GM19035 (cell line): ENCODE measurements around the gene UBL4A.
"Not testable (repeated sequence)": the region's sequence is repeated elsewhere in the genome, so short reads cannot be mapped to it uniquely, and the experiment has no call there.

Experiments used
- ATAC-seq: cut with Tn5 transposase; IDR thresholded peaks from one replicate; pipeline ENCODE4 v1.9.1; 2021; ENCODE audit not compliant: unreplicated experiment

UBL4A gene

DNA sequence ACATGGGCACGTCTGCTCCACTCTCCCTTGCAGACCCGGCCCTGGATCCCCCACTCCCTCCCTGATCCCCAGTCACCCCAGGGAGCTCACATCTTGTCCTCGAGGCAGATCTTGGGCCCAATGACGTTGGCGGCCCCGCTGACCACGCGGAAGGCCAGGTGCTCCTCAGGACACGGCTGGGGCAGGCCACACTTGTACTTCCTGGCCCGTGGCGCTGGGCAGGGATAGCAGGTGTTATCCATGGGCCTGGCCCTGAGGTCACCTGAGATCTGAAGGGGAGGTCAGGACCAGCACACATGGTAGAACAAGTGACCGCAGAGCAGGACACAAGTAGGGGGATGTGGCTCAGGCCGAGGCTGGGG is 21.9 kb upstream of the UBL4A start:
- no peak for ATAC-seq

- no peak for ATAC-seq
Measured at GRCh38 chrX:154507673-154508383, 21.4 kb upstream of the UBL4A start.

- ATAC-seq, result no peak
Measured at GRCh38 chrX:154506483-154507332, 20.3 kb upstream of the UBL4A start.

- ATAC-seq, result no peak
Measured at GRCh38 chrX:154505734-154506133, 19.3 kb upstream of the UBL4A start.

DNA sequence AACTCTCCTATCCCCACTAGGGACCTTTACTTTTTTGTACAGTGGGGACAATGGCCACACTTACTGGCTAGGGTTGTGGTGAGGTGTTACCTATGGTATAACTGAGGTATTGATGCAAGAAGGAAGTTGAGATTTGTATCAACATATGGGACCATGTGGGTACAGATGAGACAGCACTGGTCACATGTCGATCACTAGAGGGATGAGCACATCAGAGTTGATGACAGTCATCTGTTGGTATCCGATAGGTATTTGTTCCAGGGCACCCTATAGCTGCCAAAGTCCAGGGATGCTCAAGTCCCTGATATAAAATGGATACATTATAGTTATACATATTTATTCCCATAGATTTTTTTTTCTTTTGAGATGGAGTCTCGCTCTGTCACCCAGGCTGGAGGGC is 16.6 kb upstream of the UBL4A start:
- ATAC-seq, result no peak

GRCh38 chrX:154502098-154502497 is 15.7 kb upstream of the UBL4A start:
- ATAC-seq, result no peak

- not testable (repeated sequence) for ATAC-seq
Measured at GRCh38 chrX:154501423-154501822, 15.0 kb upstream of the UBL4A start.

DNA sequence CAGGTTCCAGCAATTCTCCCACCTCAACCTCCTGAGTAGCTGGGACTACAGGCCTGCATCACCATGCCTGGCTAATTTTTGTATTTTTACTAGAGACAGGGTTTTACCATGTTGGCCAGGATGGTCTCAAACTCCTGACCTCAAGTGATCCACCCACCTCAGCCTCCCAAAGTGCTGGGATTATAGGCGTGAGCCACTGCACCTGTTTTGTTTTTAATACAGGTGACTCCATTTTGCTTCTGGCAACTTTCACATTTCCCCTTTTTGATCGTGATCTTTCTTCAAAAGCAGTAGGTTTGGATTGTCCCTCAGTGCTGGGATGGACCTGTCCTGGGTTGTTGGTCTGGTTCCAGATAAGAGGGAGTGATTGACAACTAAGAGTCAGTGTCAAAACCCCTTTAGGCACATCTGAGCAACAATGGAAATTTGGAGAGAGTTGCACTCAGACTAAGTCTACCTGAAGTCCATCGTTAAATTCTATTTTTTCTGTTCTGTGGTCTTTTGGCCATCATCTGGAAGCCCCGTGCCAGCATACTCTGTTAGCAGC is 10.2 kb upstream of the UBL4A start:
- ATAC-seq, result not testable (repeated sequence)

- no peak for ATAC-seq
Measured at GRCh38 chrX:154495472-154495922, 9.1 kb upstream of the UBL4A start.

DNA sequence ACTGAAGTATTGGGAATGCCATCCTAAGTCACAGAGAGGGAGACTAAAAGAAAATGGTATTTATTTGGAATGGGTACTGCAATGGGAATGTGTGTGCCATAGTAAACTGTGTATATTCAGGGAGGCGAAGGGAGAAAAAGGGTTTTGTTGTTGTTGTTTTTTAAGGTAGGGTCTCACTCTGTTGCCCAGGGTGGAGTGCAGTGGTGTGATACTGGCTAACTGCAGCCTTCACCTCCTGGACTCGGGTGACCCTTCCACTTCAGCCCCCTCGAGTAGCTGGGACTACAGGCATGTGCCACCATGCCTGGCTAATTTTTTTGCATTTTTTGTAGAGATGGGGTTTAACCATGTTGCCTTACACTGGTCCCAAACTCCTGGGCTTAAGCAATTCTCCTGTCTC is 8.3 kb upstream of the UBL4A start:
- no peak for ATAC-seq

GRCh38 chrX:154490414-154491083 is 4.1 kb upstream of the UBL4A start, which contains the start of gene SLC10A3:
SLC10A3 (minus strand) TSS chrX:154490629; CDS start chrX:154488940, 1,689 bp downstream.
- ATAC-seq, result peak; percentile 76

DNA sequence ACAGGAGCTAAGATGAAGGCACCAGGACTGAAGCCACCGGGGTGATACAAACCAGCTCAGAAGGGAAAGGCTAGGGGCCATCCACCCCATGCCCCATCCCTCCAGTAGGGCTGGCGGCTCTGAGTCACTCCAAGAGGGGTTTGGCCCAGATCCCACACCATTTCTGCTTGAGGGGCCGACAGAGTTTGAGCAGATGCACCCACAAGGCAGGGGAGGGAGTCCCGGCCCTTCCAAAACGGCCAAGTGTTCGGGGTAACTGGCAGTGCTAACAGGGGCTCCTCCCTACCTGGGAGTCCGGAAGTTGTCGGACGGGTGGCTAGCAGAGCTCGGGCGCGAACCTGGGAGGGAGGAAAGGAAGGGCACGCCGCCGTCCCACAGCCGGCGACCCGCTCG is 3.6 kb upstream of the UBL4A start:
- ATAC-seq, result peak; percentile 30

DNA sequence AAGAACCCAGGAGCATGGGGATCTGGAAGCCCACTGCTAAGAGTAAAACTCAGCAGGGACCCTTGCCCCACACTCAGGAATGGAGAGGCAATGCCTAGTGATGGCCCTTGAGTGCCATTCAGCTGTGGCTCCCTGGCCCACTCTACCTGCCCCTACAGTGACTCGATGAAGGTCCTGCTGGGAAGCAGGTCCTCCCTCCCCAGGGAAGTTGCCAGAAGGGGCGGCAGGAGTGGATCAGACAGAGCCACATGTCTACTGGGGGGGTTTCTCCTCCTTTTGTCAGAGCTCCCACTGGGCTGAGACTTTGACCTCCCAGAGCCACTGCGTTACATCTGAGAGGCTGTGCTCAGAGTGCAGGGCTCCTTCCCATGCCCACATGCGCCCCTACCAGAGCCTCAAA is 2.8 kb upstream of the UBL4A start:
- no peak for ATAC-seq

DNA sequence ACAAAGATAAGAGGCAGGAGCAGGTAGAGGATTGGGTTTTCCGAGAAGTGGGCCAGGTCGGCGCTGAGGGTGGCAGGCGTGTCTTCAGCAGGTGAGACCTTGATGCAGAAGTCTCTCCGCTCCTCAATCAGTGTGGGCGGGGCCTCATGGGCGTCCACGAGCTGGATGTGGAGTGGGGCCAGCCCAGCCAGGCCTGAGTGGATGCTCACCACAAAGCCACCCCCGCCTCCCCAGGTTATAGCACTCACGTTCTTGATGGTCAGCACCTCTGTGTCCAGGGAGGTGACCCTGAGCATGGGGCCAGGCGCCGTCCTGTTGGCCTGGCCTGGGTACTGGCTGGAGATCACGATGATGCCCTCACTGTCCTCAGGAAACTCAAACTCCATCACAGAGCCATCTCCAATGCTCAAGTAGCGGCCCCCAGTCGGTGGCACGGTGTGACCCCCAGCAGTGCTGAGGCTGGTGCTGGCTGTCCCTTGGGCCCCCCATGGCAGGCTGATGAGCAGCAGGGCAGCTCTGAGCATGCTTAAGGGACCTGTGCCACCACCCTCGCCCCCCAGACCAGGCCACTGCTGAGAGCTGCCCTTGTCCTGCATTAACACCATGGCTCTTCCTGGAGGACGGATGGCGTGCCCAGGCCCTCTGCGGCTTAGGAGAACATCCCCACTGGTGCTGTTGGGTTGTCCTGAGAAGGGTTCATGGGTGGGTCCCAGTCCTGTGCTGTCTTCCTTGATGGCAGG is 2.1 kb upstream of the UBL4A start:
- ATAC-seq, result no peak

DNA sequence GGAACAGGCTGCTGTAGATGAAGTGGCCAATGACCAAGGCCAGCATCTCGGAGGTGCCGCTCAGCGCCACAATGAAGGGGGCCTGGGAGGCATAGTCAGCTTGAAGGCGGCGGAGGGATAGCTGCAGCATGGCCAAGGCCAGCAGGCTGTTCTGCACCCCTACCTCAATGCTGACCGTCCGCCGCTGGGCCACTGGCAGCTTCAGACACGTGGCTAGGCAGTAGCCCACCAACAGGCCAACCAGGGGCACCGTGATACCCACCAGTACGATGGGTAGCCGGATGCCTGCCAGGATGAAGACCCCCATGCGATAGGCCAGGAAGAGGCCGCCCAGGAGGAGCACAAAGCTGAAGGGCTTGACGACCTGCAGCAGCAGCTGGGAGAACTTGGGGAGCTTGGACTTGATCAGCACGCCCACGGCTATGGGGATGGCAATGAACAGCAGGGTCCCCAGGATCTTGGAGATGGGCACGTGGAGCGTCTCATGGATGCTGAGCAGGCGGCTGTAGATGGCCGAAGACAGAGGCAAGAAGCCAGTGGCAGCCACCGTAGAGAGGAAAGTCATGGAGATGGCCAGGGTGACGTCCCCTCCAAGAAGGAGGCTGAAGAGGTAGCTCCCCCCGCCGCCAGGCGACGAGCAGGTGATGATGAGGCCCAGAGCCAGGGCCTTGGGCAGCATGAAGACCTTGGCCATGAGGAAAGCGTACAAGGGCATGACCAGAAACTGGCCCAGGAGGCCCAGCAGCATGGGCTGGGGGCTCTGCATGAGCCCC is 1.3 kb upstream of the UBL4A start:
- no peak for ATAC-seq

GRCh38 chrX:154486052-154486395 is 391 bp downstream of the UBL4A start:
- no peak for ATAC-seq

DNA sequence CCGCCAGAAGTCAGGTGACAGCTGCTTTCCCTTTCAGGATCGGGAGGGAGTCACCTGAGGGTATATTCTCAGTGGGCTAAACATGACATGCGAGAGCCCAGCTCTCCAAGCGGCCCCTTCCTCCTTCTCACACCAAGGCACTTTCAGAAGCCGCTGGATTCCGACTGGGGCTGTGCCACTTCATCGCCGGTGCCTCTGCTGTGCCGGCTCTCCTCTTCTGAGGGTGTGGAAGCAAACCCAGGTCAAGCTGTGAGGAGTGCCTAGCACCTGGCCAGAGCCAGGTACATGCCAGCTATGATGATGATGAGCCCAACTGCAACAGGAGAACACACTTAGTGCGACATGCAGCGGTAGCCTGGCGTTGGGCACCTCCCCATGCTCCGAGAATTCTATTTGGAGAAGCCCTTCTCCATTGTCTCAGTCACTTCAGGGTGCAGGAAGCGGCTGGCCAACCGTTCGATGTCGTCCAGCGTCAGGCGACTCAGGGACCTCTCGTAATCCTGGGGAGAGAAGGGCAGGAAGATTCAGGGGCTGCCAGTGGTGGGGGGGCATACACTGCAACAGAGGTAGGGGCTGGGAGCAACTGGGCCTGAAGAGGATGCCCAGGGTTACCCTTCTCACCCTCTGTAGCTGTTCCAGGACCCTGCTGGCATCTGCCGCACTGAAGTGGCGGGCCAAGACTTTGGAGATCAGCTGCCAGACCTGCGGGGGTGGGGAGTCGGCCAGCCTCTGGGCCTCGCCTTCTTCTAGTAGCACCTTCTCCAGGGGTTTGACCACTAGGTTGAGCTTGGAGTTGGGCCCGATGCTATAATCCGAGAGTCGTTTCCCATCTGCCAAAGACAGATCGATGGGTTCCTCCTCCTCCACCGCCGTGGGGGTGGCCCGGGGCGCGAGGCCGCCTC is 1.0 kb downstream of the UBL4A start:
- no peak for ATAC-seq

GRCh38 chrX:154484255-154485149 is 1.9 kb downstream of the UBL4A start:
- no peak for ATAC-seq
